ENCODE results near the gene REM2.
A peak's percentile ranks its signal among the peaks of the same experiment; 100 is the strongest.
"Not testable (repeated sequence)": the region's sequence is repeated elsewhere in the genome, so short reads cannot be mapped to it uniquely, and the experiment has no call there.

Gene REM2

DNA sequence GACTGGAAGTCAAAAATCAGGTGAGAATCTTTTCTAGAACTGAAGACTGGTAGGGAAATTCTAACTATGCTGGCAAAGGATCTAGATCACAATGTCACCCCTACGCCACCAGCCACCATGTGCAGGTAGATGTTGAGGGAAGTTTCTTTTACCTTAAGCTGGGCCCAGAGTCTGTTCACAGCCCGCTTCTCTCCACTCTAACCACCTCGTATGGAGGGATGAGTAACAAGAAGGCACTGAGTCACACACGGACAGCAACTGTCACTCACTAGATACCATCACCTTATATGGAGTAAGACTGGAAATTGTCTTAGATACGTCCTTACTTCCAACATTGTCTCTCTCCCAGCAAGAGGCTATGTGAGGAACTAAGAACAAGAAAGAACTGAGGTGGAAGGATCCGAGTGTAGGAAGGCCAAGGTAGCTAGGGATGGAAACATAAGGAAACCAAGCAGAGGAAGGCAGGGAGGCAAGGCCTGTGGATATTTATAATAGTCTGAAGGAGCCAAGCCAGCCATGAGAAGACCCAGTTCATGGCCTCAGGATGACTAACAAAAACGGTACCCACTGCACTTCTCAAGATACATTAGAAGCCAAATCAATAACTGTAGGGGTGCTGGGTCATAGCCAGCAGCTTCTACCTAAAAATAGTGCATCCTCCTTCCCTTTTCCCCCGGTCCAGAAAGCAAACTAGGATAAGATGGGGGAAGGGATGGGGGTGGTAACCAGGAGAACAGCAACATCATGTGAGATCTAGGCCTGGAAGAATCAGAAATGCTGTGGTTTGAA, 15.5 kb downstream of the REM2 start:
- DNase-seq = no peak

DNA sequence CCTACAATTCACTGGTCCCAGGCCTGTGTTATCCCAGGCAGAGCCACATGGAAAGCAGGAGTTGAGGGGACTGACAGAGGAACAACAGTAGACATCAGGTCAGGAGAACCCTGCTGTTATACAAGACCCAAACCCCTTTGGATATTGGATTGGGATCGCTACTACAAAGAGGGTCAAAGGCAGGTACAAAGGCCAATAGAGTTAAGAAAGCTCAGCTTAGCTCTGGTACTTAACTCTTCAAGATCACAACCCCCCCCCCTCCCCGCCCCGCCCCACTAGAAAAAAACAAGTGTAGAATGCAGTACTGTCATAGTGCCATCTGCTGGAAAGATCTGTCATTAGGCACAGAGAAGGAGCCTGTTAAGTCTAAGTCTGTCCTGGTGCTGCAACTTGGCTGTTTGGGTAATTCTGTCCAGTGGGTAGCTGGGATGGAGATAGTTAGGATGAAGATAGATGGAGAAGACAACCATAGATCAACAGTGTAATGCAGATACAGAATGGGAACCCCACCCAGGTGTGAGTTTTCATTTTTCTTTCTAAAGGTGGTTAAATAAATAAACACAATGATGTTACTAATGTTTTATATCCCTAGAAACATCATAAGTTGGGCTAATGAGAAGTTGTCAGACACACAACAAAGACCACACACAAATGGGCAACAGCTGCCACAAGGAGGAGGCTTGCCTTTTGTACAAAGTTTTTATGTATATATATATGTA, 17.2 kb downstream of the REM2 start:
- DNase-seq = no peak

DNA sequence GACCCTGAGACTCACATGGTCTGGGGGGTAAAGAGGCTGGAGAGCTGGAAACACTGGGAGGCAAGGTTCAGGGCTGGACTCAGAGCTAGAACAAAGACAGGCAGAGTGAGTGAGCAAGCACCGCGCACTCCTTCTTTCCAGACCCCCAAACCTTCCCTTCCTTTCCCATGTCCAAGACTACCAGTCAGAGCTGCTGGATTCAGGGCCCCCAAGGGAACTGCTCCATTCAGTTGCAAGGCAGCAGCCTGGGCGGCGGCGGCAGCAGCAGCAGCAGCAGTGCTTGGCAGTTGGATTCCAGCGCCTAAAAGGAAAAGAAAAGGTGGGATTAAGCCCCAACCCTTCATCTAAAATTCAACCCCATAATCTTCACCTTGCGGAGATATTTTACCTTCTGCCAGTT, 18.8 kb downstream of the REM2 start:
- DNase-seq = no peak

DNA sequence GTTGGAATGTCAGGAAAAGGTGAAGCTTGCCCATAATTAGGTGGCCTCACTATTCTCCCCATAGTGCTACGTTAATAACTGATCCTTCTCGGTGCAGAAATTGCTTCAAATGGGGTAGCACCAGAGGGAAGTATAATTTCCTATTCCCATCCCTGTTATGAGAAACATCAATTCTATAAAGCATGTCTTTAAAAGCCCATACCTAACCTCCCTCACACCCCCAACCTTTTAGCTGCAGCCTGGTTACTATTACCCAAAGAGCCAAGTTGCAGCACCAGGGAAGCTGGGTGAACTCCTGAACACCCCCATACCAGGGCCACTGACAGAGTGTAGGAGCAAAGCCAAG, 20.7 kb downstream of the REM2 start:
- no peak for DNase-seq

DNA sequence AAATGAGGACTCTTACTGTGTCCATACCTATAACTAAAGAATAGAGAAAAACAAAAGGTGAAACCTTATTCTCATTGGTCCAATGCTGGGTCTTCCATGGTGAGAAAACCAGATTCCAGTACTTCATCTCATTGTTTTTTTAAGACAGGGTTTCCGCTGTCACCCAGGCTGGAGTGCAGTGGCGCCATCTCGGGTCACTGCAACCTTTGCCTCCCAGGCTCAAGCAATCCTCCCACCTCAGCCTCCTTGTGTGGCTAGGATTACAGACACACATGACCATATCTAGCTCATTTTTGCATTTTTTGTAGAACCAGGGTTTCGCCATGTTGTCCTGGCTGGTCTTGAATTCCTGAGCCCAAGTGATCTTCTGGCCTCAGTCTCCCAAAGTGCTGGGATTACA, 22.6 kb downstream of the REM2 start:
- DNase-seq = no peak

DNA sequence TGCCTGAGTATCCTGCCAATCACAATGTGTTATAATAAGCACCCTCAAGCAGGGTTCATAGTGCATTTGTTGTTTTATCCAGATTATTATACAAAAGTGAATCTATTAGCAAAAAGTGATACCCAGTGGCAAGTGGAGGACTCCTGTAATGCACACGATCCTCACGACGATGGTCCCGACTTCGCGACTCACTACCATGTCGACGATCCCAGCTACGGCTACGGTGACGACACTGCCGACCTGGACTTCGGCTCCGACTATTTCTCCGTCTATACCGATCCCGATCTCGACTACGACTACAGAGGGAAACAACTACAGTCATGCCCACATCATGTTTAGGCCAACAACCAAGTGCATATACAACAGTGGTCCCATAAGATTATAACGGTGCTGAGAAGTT, 23.1 kb downstream of the REM2 start:
- DNase-seq = no peak

DNA sequence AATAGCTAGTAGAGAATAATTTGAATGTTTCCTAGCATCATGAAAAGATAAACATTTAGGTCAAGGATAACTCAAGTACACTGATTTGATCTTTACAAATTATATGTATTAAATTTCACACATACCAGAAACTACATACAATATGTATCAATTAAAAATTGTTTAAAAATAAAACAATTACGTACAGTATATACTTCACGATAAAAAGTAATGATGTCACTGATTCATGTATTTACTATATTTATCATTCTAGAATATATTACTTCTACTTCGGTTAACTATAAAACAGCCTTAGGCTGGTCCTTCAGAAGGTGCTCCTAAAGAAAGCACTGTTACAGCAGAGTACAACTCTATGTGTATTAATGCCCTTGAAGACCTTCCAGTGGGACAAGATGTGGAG, 24.4 kb downstream of the REM2 start:
- DNase-seq = no peak

DNA sequence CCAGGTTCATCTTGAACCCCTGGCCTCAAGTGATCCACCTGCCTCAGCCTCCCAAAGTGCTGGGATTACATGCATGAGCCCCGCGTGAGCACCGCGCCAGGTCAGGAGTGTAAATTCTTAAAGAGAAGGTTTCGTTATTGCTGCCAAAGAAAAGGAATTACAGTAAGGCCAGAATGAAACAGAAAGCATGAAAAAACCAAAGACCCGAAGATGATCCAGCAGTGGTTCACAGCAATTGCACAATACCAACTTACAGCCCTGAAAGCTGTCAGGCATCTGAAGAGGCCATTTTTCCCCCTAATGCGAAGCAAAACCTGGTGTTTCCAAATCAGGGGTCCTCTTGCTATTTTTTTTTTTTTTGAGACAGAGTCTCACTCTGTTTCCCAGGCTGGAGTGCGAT, 25.6 kb downstream of the REM2 start:
- no peak for DNase-seq

DNA sequence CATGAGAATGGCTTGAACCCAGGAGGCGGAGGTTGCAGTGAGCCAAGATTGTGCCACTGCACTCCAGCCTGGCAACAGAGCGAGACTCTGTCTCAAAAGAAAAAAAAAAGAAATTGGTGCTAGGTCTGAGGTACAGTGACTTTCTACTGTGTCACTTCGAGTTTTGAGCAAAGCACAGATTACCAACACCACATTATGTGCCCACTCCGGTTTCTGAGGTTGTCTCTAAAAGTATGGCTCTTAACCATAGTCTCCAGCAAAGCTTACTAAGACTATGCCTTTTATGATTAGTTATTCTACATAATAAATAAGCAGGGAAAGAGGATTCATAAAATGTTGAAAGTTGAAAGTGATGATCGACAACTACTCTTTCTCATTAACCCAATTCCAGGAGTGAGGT, 27.9 kb downstream of the REM2 start:
- DNase-seq = no peak

DNA sequence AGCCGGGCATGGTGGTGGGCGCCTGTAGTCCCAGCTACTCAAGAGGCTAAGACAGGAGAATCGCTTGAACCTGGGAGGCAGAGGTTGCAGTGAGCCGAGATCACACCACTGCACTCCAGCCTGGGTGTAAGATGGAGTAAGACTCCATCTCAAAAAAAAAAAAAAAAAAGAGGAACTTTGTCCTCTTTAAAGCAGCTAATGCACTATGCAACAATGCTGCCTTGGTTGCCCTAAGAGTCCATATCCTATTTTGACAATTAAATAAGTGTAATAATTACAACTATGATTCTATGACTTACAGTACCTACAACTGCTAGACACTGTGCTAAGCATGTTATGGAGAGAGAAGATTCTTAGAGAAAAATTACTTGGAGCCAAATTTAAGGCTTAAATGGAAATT, 31.8 kb downstream of the REM2 start:
- not testable (repeated sequence) for DNase-seq

DNA sequence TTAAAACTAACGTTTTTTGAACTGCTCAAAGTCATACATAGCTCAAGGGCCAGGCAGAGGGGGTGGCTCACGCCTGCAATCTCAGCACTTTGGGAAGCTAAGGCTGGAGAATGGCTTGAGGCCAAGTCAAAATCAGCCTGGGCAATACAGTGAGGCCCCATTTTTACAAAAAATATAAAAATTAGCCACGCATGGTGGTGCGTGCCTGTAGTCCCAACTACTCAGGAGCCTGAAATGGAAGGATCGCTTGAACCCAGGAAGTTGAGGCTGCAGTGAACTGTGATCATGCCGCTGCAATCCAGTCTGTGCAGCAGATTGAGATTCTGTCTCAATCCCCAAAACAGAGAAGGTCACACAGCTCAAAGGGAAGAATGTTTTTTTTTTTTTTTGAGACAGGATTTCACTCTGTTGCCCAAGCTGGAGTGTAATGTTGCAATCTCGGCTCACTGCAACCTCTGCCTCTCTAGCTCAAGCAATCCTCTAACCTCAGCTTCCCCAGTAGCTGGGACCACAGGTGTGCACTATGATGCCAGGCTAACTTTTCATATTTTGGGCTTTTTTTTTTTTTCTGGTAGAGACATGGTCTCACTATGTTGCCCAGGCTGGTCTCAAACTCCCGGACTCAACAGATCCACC, 33.0 kb downstream of the REM2 start:
- no peak for DNase-seq

DNA sequence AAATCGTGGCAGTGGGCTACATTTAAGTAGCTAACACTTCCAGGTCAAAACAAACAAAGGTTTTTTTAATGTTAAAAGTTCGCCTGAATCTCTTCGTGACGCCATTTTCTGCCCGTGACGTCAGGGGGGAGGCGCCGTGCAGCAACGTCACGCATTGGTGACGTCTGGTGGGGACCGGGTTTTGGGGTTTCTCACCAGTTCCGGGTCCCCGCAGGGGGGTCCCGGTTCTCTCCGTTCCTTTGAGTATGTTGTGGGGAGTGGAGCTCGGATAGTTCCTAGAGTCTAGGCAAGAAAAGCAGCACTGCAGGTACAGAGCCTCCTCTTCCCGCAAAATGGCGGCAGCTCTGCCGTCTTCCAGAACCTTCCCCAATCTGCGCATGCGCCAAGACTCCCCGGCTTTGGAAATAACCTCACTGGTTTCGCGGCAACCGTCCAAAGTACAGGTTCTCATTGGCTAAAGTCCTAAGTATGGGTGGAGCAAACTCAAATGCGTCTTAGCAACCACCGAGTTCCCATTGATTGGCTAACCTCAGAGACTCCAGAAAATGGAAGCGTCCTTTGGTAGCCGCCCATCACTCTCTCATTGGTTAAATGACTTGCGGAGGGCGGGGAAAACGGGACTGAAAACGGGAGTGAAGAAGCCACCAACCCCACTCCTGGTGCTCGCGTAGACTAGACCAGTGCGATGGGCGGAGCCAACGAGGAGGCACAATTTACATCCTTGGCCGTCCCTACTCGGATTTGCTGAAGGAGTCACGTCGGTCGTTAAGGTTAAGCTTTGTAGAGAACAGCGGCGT, 36.0 kb downstream of the REM2 start, which contains the start of gene RBM23:
Gene RBM23, minus strand, starts transcription at position 346 of the 797 bp plus-strand sequence.
- peak; percentile 99 for DNase-seq

DNA sequence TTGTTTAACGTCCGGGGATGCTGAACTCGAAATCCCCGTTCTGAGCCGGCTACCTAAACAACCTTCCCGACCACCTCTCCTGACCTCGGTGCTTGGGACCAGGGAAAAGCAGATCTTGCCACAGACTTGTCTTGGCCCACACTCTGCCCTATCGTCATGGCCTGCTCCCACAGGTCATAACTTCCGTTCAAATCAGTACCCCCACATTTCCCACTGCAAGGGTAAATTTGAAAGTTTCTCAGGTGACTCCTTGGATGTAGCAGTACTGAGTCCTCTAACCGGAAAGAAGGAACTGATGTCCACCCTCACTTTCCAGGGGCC, 36.5 kb downstream of the REM2 start:
- DNase-seq = no peak

DNA sequence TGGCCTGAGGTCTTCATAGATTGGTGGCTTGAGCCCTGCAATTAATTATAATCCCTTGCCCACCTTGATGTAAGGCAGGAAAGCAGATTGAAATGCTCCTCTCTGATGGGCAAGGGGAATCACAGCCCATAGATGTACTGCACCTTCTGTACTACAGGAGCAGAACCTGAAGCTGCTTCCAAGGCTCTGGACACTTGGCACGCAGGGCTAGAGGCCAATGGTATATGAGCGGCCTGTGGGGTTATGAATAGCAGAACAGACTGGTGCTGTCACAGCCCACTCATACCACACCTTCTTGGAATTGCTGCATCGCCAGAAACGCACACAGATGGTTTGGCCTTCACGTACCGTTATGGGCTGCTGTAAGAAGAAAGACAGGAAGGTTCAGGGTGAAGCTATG, 37.7 kb downstream of the REM2 start:
- DNase-seq = no peak

DNA sequence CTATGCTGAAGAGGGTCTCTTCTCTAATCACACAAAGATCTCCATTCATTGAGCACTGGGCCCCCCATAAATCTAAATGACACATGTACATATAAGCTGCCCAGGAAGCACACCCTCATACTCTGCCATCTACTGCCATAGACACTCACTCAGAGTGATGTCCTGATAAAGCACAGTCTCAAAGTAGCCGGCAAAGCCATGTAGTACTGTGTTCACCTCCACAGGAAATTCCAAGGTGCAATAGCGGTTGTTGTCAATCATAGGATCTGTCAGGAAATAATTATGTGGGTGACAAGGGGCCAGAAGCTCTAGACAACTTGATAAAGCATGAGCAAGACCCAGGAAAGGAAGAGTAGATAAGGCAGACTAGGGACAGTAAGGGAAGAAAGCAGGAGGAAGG, 39.3 kb downstream of the REM2 start:
- DNase-seq = no peak

DNA sequence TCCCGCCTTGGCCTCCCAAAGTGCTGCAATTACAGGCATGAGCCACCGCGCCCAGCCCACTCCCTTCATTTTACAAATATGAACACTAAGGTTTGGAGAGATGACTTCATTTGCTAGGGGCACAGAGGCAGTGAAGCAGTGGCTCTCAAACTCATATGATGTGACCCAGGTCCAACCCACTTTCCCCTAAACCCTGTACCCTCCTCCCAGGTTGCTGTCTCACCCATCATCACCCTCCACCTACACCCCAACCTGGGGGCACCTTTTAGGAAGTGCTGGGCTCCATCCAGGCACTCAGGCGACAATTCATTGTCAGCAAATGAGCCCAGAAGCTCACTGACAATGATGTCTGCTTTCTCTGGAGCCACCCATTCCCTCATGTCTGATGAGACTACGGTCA, 40.7 kb downstream of the REM2 start:
- no peak for DNase-seq

DNA sequence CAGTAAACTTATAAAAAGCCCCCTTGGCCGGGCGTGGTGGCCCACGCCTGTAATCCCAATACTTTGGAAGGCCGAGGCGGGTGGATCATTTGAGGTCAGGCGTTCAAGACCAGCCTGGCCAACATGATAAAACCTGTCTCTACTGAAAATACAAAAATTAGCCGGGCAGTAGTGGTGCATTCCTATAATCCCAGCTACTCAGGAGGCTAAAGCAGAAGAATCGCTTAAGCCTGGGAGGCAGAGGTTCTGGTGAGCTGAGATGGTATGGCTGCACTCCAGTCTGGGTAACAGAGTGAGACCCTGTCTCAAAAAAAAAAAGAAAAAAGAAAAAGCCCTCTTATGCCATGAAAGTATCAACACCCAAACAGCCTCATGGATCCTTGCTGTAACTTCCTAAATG, 42.5 kb downstream of the REM2 start:
- no peak for DNase-seq

DNA sequence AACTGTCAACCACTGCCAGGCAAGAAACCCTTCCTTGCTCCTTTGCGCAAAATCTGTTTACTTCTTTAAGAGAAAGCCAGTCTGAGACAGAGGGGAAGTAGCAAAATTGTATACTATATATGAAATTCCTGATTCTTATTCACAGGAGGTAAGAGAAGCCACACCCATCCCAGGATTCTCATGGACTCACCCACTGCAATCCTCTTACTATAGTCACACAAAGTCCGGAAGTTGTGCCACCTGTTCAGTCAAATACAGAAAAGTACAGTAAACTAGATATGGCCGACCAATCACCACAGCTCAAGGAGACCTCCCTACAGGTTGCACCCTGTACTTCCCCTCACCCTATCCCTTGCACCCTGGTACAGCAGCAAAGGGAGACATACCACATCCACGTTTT, 43.3 kb downstream of the REM2 start:
- no peak for DNase-seq

DNA sequence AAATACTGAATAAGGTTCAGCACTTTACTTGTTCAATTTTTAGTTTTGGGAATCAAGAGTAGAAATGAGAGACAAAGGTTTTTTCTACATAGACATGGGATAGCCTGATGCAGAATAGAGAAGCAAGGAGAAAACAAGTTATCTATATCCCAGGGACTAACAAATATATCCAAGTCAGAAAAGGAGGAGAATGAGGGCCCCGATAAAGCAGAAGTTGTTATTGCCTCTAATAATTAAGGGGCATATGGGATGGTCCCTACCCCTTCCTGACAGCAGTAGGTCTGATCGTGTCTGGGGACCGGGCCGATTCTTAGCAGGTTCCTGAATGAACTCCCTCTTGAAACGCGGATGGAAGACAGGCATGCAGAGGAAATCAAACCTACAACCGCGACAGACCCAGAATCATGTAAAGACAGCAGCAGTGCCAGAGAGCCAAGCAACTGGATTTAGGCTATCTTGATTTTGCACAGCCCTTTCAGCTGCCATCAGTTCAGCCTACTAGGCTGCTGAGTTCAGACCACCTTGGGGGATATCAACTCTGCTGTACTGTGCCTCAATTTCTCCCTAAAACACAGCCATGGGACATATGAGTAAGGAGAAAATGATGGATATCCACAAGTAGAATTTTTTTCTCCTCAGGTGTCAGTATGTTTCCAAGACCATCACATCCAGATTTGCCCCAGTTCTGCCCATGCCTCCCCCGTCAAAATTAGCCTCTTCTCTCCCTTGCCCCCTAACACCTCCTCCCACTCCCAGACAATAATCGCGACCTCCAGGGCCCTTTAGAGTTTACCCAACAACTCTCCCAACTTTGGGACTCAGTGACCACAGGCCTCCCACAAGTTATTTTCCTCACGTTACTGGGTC, 45.4 kb downstream of the REM2 start:
- no peak for DNase-seq

DNA sequence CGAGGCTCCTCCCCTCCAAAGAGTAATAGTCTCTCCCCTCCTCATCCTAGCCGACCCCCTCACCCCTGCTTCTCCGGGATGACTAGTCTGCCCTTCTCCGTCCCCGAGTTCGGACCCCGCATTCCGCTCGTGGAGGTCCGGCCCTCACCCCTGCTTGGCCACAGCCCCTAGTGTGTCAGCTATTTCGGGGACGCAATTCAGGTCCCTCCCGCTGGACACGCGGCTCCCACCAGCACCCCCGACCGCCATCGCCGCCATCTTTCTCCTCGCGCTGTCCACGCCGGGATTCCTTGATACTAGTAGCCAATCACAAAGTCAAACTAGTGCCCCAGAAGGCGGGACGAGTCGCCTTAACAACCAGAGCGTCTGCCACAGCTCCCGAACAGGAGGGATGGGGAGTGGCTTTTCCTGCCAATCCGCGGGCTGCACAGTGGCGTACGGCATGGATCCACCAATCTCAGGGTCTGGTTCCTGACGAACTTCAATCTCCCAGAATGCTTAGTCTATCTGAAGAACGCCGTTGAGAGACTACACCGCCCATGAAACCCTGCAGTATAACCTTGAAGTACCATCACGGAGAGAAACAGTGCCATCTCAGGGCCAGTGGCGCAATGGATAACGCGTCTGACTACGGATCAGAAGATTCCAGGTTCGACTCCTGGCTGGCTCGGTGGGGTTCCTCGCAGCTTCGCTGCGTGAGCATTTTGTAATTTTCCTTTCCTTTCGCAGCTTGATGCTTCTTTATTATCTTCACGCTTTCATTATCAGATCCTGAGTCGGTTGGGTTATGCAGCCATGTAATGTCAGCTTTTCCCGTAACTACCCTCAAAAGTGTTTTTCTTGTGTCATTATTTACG, 46.3 kb downstream of the REM2 start, which contains the start of gene PRMT5:
Gene PRMT5, minus strand, starts transcription at position 273 of the 857 bp plus-strand sequence. Its CDS starts 15 bp downstream, at position 258.
- DNase-seq = peak; percentile 99

DNA sequence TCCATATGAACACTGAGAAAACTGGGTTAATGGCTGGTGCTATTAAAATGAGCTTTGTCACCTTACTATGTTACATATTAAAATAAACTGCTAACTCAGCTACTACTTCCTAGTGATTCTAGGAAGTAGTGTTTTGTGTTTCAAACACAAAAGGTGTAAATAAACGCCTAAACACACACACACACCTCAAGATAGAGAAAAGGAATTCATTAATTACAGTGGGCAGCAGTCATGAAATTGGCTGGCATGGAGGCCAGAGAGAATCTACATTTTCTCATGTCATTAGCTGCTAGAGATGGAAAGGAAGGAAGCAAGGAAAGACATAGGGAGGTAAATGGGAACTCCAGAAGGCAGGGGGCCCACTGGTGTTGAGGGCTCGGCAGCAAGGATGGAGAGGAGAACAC, 46.9 kb downstream of the REM2 start:
- no peak for DNase-seq

Data from NCI-H187 treated with DMSO at 0.1 percent for 48 hours (cell line).